ENCODE data around the gene ENKUR. TPM values are rescaled to one million over a fixed set of nuclear protein-coding genes. Genes with fewer than 3 reads are reported as not detected.

Gene ENKUR
- total and polyA plus RNA-seq, 10 of the 15 experiments (the other 5 are each of a cell fraction or from before 2014, with no cell fraction given): 0.01 to 0.19 (median 0.11) TPM; not detected in 6

- POLR2A ChIA-PET: no interaction called here
- BruUV-seq (replicated peaks): no TSS peak
- intact Hi-C loops (cut with micrococcal nuclease; ENCODE audit: unreplicated experiment) (no loop called here), in situ Hi-C loops (cut with MboI) (no loop called here)
- no peak for ATAC-seq
- Histone ChIP-seq H3K4me3 (no peak overlapping the region), H3K4me2 (ENCODE audit: control insufficient read depth, insufficient read depth) (no peak overlapping the region), H3K36me3 (ENCODE audit: control insufficient read depth in 2 of 2, insufficient read depth in 2 of 2, low read length in 1 of 2) (no peaks in the 10 kb centered on the region), H2AFZ (ENCODE audit: control insufficient read depth, low read depth, low read length) (no peak overlapping the region), H3K9ac (ENCODE audit: control insufficient read depth, insufficient read depth, low read length) (no peak overlapping the region), H3K9me3 (replicated peaks; ENCODE audit: control insufficient read depth, insufficient read depth, low read length) (no peaks in the 10 kb centered on the region), H4K20me1 (ENCODE audit: control insufficient read depth, insufficient read depth) (no peaks in the 10 kb centered on the region), H3K79me2 (ENCODE audit: control insufficient read depth, insufficient read depth, low read length) (no peaks in the 10 kb centered on the region), H3K27ac (ENCODE audit: control insufficient read depth, insufficient read depth) (no peak overlapping the region), H3K4me1 (ENCODE audit: control insufficient read depth, insufficient read depth, low read length) (no peaks in the 10 kb centered on the region), H3K27me3 (replicated peaks in 1 of 2; ENCODE audit: control insufficient read depth in 2 of 2, insufficient read depth in 2 of 2, low read length in 1 of 2) (no peaks in the 10 kb centered on the region)
- RAD21 ChIA-PET (ENCODE audit: unreplicated experiment): interaction anchor here (6.5 kb wide), 1 partner anchor 51 kb away, joined by 33 read pairs; no protein-coding TSS in a partner anchor
- FAIRE-seq: no peak
- no peak for DNase-seq (ENCODE audit: low read depth, low spot score)
- WGBS (ENCODE audit: insufficient coverage, insufficient replicate concordance, low lambda C conversion rate, missing lambda C conversion rate): 57% methylated on average over 2 of the region's 2 CpGs
- no peak for TF ChIP-seq MEF2A (IDR thresholded peaks at IDR 0.05; ENCODE audit: insufficient read depth, low read depth, low read length)
- TF ChIP-seq MLLT1 (IDR thresholded peaks at IDR 0.05): no peak
- no peak for TF ChIP-seq SIX5 (IDR thresholded peaks at IDR 0.05; ENCODE audit: low read depth, low read length, severe bottlenecking)
- CTCF ChIA-PET: interaction anchor here (7.0 kb wide), 1 partner anchor 49 kb away, joined by 52 read pairs; no protein-coding TSS in a partner anchor
- SMC1A ChIA-PET (ENCODE audit: uncharacterized antibody, unreplicated experiment): no interaction called here
These were observed 13.6 kb upstream of the ENKUR start for GRCh38 chr10:25029519-25029918.

- DNase-seq (ENCODE audit: low read depth, low spot score) (no peak), FAIRE-seq (no peak), ATAC-seq (no peak)
- Histone ChIP-seq H3K27me3 (replicated peaks in 1 of 2; ENCODE audit: control insufficient read depth in 2 of 2, insufficient read depth in 2 of 2, low read length in 1 of 2) (no peaks in the 10 kb centered on the region), H3K79me2 (ENCODE audit: control insufficient read depth, insufficient read depth, low read length) (no peaks in the 10 kb centered on the region), H3K9me3 (replicated peaks; ENCODE audit: control insufficient read depth, insufficient read depth, low read length) (no peaks in the 10 kb centered on the region), H3K4me2 (ENCODE audit: control insufficient read depth, insufficient read depth) (no peak overlapping the region), H3K27ac (ENCODE audit: control insufficient read depth, insufficient read depth) (no peak overlapping the region), H3K36me3 (ENCODE audit: control insufficient read depth in 2 of 2, insufficient read depth in 2 of 2, low read length in 1 of 2) (no peaks in the 10 kb centered on the region), H3K4me1 (ENCODE audit: control insufficient read depth, insufficient read depth, low read length) (no peaks in the 10 kb centered on the region), H2AFZ (ENCODE audit: control insufficient read depth, low read depth, low read length) (no peak overlapping the region), H3K4me3 (no peak overlapping the region), H3K9ac (ENCODE audit: control insufficient read depth, insufficient read depth, low read length) (no peak overlapping the region), H4K20me1 (ENCODE audit: control insufficient read depth, insufficient read depth) (no peaks in the 10 kb centered on the region)
- in situ Hi-C loops (cut with MboI) (no loop called here), intact Hi-C loops (cut with micrococcal nuclease; ENCODE audit: unreplicated experiment) (no loop called here)
- ChIA-PET SMC1A (ENCODE audit: uncharacterized antibody, unreplicated experiment) (interaction anchor here (1.4 kb wide), 1 partner anchor 52 kb away, joined by 7 read pairs; no protein-coding TSS in a partner anchor), CTCF (interaction anchor here (0.6 to 7.0 kb wide), 2 partner anchors 50 to 427 kb away, joined by 4 to 52 read pairs; no protein-coding TSS in a partner anchor), RAD21 (ENCODE audit: unreplicated experiment) (interaction anchor here (6.5 kb wide), 1 partner anchor 52 kb away, joined by 33 read pairs; no protein-coding TSS in a partner anchor), POLR2A (no interaction called here)
- no TSS peak for BruUV-seq (replicated peaks)
- WGBS (ENCODE audit: insufficient coverage, insufficient replicate concordance, low lambda C conversion rate, missing lambda C conversion rate): 93% methylated on average over 1 of the region's 1 CpG
- TF ChIP-seq TBL1XR1 (IDR thresholded peaks at IDR 0.05; ENCODE audit: low read depth, low read length) (no peak), SRF (IDR thresholded peaks at IDR 0.05; ENCODE audit: low read depth in 2 of 2, low read length in 2 of 2) (no peak), SIN3A (IDR thresholded peaks at IDR 0.05; ENCODE audit: low read depth, low read length) (no peak), RAD21 (IDR thresholded peaks at IDR 0.05; ENCODE audit: insufficient read depth, low read depth, low read length) (no peak), CREB1 (IDR thresholded peaks at IDR 0.05; ENCODE audit: low read depth) (no peak), CHD4 (IDR thresholded peaks at IDR 0.05) (no peak), HDGF (IDR thresholded peaks at IDR 0.05) (no peak), POU2F2 (IDR thresholded peaks at IDR 0.05; ENCODE audit: borderline replicate concordance, low read depth, low read length) (no peak), ATF3 (IDR thresholded peaks at IDR 0.05; ENCODE audit: borderline replicate concordance, extremely low read depth, low read depth, low read length) (no peak), IKZF2 (IDR thresholded peaks at IDR 0.05) (no peak), MEF2A (IDR thresholded peaks at IDR 0.05; ENCODE audit: insufficient read depth, low read depth, low read length) (no peak), LARP7 (IDR thresholded peaks at IDR 0.05) (no peak), POLR2AphosphoS5 (IDR thresholded peaks at IDR 0.05; ENCODE audit: low read length) (no peak), ATF2 (IDR thresholded peaks at IDR 0.05; ENCODE audit: low read length) (no peak)
These were observed 12.8 kb upstream of the ENKUR start for GRCh38 chr10:25028711-25029110.
